ENCODE measurements around the gene PSMG4. TPM values are rescaled to one million over a fixed set of nuclear protein-coding genes. Genes with fewer than 3 reads are reported as not detected.

PSMG4 gene
- total and polyA plus RNA-seq, 2 donors from 2014 or later: 24.9 to 36.8 TPM

DNA sequence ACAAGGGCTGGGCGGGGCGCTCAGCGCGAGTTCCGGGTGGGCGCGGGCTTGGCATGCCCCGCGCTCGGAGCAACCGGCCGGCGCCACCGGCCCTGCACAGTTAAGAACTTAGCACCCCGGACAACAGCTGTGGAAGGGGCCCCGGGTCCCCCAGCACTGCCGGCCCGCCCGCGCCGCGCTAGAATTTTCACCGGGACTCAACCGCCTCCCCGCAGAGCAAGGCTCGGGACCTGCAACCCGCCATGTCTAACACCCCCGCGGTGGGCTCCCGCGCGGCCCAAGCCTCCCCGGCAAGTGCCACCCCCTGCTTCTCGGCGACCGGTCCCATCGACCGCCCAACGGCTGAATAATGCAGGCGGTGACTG is 5.2 kb upstream of the PSMG4 start:
- H3K27ac ChIP-seq (ENCODE audit: low read depth in 2 of 2, low read length in 2 of 2): no peak overlapping the region
- peaks cover 0 to 4% (median 2%) of the 10 kb centered on the region in 3 donors for H3K4me1 ChIP-seq (ENCODE audit: control insufficient read depth in 2 of 3, insufficient read depth in 2 of 3, low read depth in 1 of 3, low read length in 3 of 3)
- no peak overlapping the region for H3K4me3 ChIP-seq (ENCODE audit: low read length in 3 of 3)
- TF ChIP-seq, protein P1, sequence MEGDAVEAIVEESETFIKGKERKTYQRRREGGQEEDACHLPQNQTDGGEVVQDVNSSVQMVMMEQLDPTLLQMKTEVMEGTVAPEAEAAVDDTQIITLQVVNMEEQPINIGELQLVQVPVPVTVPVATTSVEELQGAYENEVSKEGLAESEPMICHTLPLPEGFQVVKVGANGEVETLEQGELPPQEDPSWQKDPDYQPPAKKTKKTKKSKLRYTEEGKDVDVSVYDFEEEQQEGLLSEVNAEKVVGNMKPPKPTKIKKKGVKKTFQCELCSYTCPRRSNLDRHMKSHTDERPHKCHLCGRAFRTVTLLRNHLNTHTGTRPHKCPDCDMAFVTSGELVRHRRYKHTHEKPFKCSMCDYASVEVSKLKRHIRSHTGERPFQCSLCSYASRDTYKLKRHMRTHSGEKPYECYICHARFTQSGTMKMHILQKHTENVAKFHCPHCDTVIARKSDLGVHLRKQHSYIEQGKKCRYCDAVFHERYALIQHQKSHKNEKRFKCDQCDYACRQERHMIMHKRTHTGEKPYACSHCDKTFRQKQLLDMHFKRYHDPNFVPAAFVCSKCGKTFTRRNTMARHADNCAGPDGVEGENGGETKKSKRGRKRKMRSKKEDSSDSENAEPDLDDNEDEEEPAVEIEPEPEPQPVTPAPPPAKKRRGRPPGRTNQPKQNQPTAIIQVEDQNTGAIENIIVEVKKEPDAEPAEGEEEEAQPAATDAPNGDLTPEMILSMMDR (IDR thresholded peaks at IDR 0.05; ENCODE audit: borderline replicate concordance, extremely low read depth, insufficient read depth): no peak
- H3K36me3 ChIP-seq (ENCODE audit: control insufficient read depth in 2 of 3, insufficient read depth in 3 of 3, low read length in 3 of 3): no peaks in the 10 kb centered on the region
- intact Hi-C loops (cut with DNase I): no loop called here
- FAIRE-seq (no peak), DNase-seq (peak in 1 of 5 donors; percentile 75)
- H3K9me3 ChIP-seq (ENCODE audit: control insufficient read depth in 2 of 3, insufficient read depth in 1 of 3, low read length in 3 of 3): no peaks in the 10 kb centered on the region
- no peak overlapping the region for H3K9ac ChIP-seq (ENCODE audit: low read length in 3 of 3)
- H3K27me3 ChIP-seq (ENCODE audit: control insufficient read depth, insufficient read depth, low read length): no peaks in the 10 kb centered on the region

DNA sequence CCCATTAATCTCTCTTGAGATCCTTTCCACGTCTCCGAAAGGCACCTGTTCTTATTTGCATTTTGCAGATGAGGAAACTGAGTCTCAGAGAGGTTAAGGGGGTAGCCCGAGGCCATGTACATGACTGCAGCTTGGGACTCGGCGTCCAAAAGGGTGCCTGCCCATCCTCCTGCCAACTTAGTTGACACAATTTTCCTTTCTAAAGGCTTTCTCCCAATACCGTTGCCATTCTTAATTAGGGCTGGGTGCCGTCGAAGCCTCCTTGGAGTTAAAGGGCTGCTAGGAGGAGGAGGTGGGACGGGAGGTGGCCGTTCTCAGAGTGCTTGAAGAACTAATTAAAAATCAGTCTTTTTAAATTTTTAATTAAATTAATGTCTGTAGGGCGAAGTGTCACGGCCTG is 546 bp upstream of the PSMG4 start:
- Histone ChIP-seq H3K27ac (ENCODE audit: low read depth in 2 of 2, low read length in 2 of 2) (no peak overlapping the region), H3K4me1 (ENCODE audit: control insufficient read depth in 2 of 3, insufficient read depth in 2 of 3, low read depth in 1 of 3, low read length in 3 of 3) (peaks cover 0 to 21% (median 16%) of the 10 kb centered on the region in 3 donors), H3K36me3 (ENCODE audit: control insufficient read depth in 2 of 3, insufficient read depth in 3 of 3, low read length in 3 of 3) (no peaks in the 10 kb centered on the region), H3K27me3 (ENCODE audit: control insufficient read depth, insufficient read depth, low read length) (no peaks in the 10 kb centered on the region), H3K4me3 (ENCODE audit: low read length in 3 of 3) (peak overlapping the region; percentile 55 to 75 (median 66)), H3K9ac (ENCODE audit: low read length in 3 of 3) (peak overlapping the region in 2 of 3 donors; percentile 33 to 41), H3K9me3 (ENCODE audit: control insufficient read depth in 2 of 3, insufficient read depth in 1 of 3, low read length in 3 of 3) (no peaks in the 10 kb centered on the region)
- FAIRE-seq (no peak), DNase-seq (peak in 2 of 5 donors; percentile 53 to 60)
- TF ChIP-seq, protein P1 (IDR thresholded peaks at IDR 0.05; ENCODE audit: borderline replicate concordance, extremely low read depth, insufficient read depth): no peak
- intact Hi-C loops (cut with DNase I): no loop called here

DNA sequence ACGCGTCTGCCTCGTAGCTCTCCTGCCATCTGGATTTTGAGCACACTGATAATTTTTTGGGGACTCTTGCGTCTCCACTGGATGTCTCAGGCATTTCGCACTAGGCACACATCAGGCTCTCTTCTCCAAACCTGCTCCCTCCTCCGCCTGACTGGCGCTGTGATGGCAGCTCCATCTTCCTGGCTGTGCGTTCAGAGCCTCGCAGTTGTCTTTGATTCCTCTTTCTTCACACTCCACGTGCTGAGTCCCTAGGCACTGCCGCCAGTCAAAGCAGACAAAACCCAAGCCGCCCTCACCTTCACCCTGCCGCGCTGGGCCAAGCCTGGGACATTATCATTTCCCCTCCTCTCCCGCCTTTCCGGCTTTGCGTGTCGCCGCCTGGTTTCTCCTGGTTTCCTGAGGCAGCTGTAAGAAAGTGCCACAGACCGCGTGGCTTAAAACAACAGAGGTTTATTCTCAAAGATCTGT is 778 bp downstream of the PSMG4 start:
- intact Hi-C loops (cut with DNase I): no loop called here
- no peak for FAIRE-seq
- peak; percentile 39 to 79 (median 58) for DNase-seq
- Histone ChIP-seq H3K27ac (ENCODE audit: low read depth in 2 of 2, low read length in 2 of 2) (peak overlapping the region; percentile 85 to 86), H3K4me1 (ENCODE audit: control insufficient read depth in 2 of 3, insufficient read depth in 2 of 3, low read depth in 1 of 3, low read length in 3 of 3) (peaks cover 0 to 24% (median 22%) of the 10 kb centered on the region in 3 donors), H3K4me3 (ENCODE audit: low read length in 3 of 3) (peak overlapping the region; percentile 66 to 95 (median 79)), H3K36me3 (ENCODE audit: control insufficient read depth in 2 of 3, insufficient read depth in 3 of 3, low read length in 3 of 3) (peaks cover 0 to 11% (median 5%) of the 10 kb centered on the region in 3 donors), H3K9ac (ENCODE audit: low read length in 3 of 3) (peak overlapping the region; percentile 49 to 68 (median 59)), H3K9me3 (ENCODE audit: control insufficient read depth in 2 of 3, insufficient read depth in 1 of 3, low read length in 3 of 3) (no peaks in the 10 kb centered on the region), H3K27me3 (ENCODE audit: control insufficient read depth, insufficient read depth, low read length) (no peaks in the 10 kb centered on the region)
- TF ChIP-seq, protein P1 (IDR thresholded peaks at IDR 0.05; ENCODE audit: borderline replicate concordance, extremely low read depth, insufficient read depth): peak; percentile 1

DNA sequence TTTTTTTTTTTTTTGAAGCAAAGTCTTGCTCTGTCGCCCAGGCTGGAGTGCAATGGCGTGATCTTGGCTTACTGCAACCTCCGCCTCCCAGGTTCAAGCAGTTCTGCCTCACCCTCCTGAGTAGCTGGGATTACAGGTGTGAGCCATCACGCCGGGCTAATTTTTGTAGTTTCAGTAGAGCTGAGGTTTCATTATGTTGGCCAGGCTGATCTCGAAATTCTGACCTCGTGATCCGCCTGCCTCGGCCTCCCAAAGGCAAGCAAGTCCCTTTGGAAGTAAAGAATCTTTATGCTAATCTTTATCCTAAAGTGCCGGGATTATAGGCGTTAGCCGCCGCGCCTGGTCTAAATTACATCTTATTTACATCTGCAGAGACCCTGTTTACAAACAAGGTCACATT is 1.5 kb downstream of the PSMG4 start:
- H3K4me1 ChIP-seq (ENCODE audit: control insufficient read depth in 2 of 3, insufficient read depth in 2 of 3, low read depth in 1 of 3, low read length in 3 of 3): peaks cover 0 to 24% (median 22%) of the 10 kb centered on the region in 3 donors
- H3K9ac ChIP-seq (ENCODE audit: low read length in 3 of 3): peak overlapping the region in 2 of 3 donors; percentile 48 to 72
- H3K4me3 ChIP-seq (ENCODE audit: low read length in 3 of 3): peak overlapping the region in 1 of 3 donors; percentile 38
- no peak for FAIRE-seq
- intact Hi-C loops (cut with DNase I): no loop called here
- H3K27ac ChIP-seq (ENCODE audit: low read depth in 2 of 2, low read length in 2 of 2): peak overlapping the region; percentile 78 to 81
- H3K9me3 ChIP-seq (ENCODE audit: control insufficient read depth in 2 of 3, insufficient read depth in 1 of 3, low read length in 3 of 3): no peaks in the 10 kb centered on the region
- TF ChIP-seq, protein P1 (IDR thresholded peaks at IDR 0.05; ENCODE audit: borderline replicate concordance, extremely low read depth, insufficient read depth): no peak
- H3K36me3 ChIP-seq (ENCODE audit: control insufficient read depth in 2 of 3, insufficient read depth in 3 of 3, low read length in 3 of 3): peaks cover 0 to 11% (median 5%) of the 10 kb centered on the region in 3 donors
- H3K27me3 ChIP-seq (ENCODE audit: control insufficient read depth, insufficient read depth, low read length): no peaks in the 10 kb centered on the region
- DNase-seq: peak in 1 of 5 donors; percentile 53

Data from kidney (tissue), 14 donors.